Peyer's patch (tissue), 4 donors: ENCODE measurements around the gene NDC80.

Experiments used
- POLR2A ChIP-seq, 2 donors: fragments of 450-650 bp; IDR thresholded peaks; one replicate each; pipeline ENCODE4 v1.5.1; 2017; ENCODE audit warnings: antibody characterized with exemption in 2 of 2, mild to moderate bottlenecking in 2 of 2, moderate library complexity in 2 of 2
- TF ChIP-seq, protein P1 (sequence below), 6 experiments: fragments of 450-650 bp in 4 of 6; fragments of 200-600 bp in 2 of 6; sonication (generic) in 1 of 6; IDR thresholded peaks; one replicate each; pipeline ENCODE4 v1.5.1; 2017 to 2019; ENCODE audit warnings: antibody characterized with exemption in 6 of 6, mild to moderate bottlenecking in 3 of 6, moderate library complexity in 1 of 6

DNA sequence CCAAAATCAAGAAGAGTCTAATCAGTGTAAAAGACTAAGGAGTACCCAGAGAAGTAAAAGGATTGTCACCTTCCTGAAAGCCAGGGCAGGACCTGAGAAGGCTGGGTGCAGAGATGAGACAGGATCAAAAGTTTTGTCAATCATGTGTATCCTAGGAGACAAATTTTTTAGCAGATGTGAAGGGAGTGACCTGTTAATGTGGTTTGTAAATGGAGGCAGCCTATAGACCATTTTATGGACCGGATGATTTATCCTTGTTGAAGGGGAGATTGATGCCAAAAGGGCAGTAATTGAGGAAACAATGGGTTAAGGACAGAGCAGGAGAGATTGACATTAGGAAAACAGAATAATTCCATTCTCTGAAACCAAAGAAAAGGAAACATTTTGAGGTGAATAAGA lies 813 bp downstream of the NDC80 start:
- TF ChIP-seq POLR2A (IDR thresholded peaks at IDR 0.05): no peak
- TF ChIP-seq, protein P1, sequence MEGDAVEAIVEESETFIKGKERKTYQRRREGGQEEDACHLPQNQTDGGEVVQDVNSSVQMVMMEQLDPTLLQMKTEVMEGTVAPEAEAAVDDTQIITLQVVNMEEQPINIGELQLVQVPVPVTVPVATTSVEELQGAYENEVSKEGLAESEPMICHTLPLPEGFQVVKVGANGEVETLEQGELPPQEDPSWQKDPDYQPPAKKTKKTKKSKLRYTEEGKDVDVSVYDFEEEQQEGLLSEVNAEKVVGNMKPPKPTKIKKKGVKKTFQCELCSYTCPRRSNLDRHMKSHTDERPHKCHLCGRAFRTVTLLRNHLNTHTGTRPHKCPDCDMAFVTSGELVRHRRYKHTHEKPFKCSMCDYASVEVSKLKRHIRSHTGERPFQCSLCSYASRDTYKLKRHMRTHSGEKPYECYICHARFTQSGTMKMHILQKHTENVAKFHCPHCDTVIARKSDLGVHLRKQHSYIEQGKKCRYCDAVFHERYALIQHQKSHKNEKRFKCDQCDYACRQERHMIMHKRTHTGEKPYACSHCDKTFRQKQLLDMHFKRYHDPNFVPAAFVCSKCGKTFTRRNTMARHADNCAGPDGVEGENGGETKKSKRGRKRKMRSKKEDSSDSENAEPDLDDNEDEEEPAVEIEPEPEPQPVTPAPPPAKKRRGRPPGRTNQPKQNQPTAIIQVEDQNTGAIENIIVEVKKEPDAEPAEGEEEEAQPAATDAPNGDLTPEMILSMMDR (IDR thresholded peaks at IDR 0.05): no peak
